H9 (cell line): ENCODE measurements around the gene SERPINE3. TPM values are rescaled to one million over a fixed set of nuclear protein-coding genes. Genes with fewer than 3 reads are reported as not detected.
A peak's percentile ranks its signal among the peaks of the same experiment; 100 is the strongest.

Experiments used
- DNase-seq: peaks from one replicate; pipeline ENCODE4 v3.0.0-alpha.2; 2017
- H2AFZ ChIP-seq: one replicate; pipeline ENCODE4 v1.6.1; 2013; ENCODE audit warnings: mild to moderate bottlenecking, low read length, control low read depth, moderate library complexity
- H2AK5ac ChIP-seq: 2 replicates; pipeline ENCODE4 v1.6.1; 2013; ENCODE audit warnings: low read length, control low read depth, mixed read lengths; ENCODE audit not compliant: insufficient read length
- H2BK120ac ChIP-seq: one replicate; pipeline ENCODE4 v1.6.1; 2013; ENCODE audit warnings: low read depth, mild to moderate bottlenecking, low read length, control low read depth, inconsistent platforms; ENCODE audit not compliant: poor library complexity, severe bottlenecking
- H2BK12ac ChIP-seq: 2 replicates; pipeline ENCODE4 v1.6.1; 2013; ENCODE audit warnings: low read length, control low read depth, mixed read lengths, low read depth; ENCODE audit not compliant: insufficient read length
- H2BK15ac ChIP-seq: 2 replicates; pipeline ENCODE4 v1.6.1; 2013; ENCODE audit warnings: low read depth, low read length, control low read depth
- H2BK20ac ChIP-seq: one replicate; pipeline ENCODE4 v1.6.1; 2013; ENCODE audit warnings: low read depth, mild to moderate bottlenecking, low read length, control low read depth, inconsistent platforms; ENCODE audit not compliant: poor library complexity, severe bottlenecking
- H2BK5ac ChIP-seq: 2 replicates; pipeline ENCODE4 v1.6.1; 2013; ENCODE audit warnings: low read length, control low read depth, mixed read lengths; ENCODE audit not compliant: insufficient read length
- H3K14ac ChIP-seq: 2 replicates; pipeline ENCODE4 v1.6.1; 2013; ENCODE audit warnings: low read length, control low read depth; ENCODE audit not compliant: insufficient read depth
- H3K18ac ChIP-seq: 2 replicates; pipeline ENCODE4 v1.6.1; 2013; ENCODE audit warnings: low read depth, mild to moderate bottlenecking, mixed read lengths, low read length, control low read depth; ENCODE audit not compliant: insufficient read length
- H3K23ac ChIP-seq: 2 replicates; pipeline ENCODE4 v1.6.1; 2013; ENCODE audit warnings: low read length, control low read depth, mixed read lengths, low read depth; ENCODE audit not compliant: insufficient read length
- H3K23me2 ChIP-seq: 2 replicates; pipeline ENCODE4 v1.6.1; 2013; ENCODE audit warnings: low read depth, mild to moderate bottlenecking, mixed read lengths, low read length, control low read depth; ENCODE audit not compliant: insufficient read length, poor library complexity, severe bottlenecking
- H3K27ac ChIP-seq: 2 replicates; pipeline ENCODE4 v1.5.1; 2013; ENCODE audit warnings: low read length, control low read depth, mixed read lengths, low read depth; ENCODE audit not compliant: insufficient read length
- H3K27me3 ChIP-seq: 2 replicates; pipeline ENCODE4 v1.6.1; 2013; ENCODE audit warnings: low read length, control low read depth, inconsistent platforms; ENCODE audit not compliant: insufficient read depth
- H3K4ac ChIP-seq: 2 replicates; pipeline ENCODE4 v1.6.1; 2013; ENCODE audit warnings: low read depth, mild to moderate bottlenecking, control low read depth, inconsistent platforms, low read length, moderate library complexity
- H3K4me1 ChIP-seq: 2 replicates; pipeline ENCODE4 v1.6.1; 2013; ENCODE audit warnings: low read length, control low read depth, inconsistent platforms; ENCODE audit not compliant: insufficient read depth
- H3K4me2 ChIP-seq: 2 replicates; pipeline ENCODE4 v1.6.1; 2013; ENCODE audit warnings: low read length, control low read depth, mixed read lengths; ENCODE audit not compliant: insufficient read length, insufficient read depth
- H3K56ac ChIP-seq: 2 replicates; pipeline ENCODE4 v1.6.1; 2013; ENCODE audit warnings: low read depth, mild to moderate bottlenecking, mixed read lengths, low read length, control low read depth; ENCODE audit not compliant: insufficient read length
- H3K79me1 ChIP-seq: 2 replicates; pipeline ENCODE4 v1.6.1; 2013; ENCODE audit warnings: low read depth, mild to moderate bottlenecking, moderate library complexity, low read length, control low read depth, inconsistent platforms; ENCODE audit not compliant: insufficient read depth, poor library complexity, severe bottlenecking
- H3K79me2 ChIP-seq: 2 replicates; pipeline ENCODE4 v1.6.1; 2013; ENCODE audit warnings: low read length, control low read depth, inconsistent platforms; ENCODE audit not compliant: insufficient read depth
- H3K9ac ChIP-seq: 2 replicates; pipeline ENCODE4 v1.6.1; 2013; ENCODE audit warnings: low read length, control low read depth, mixed read lengths; ENCODE audit not compliant: insufficient read length; ENCODE audit errors: extremely low read depth
- H3K9me3 ChIP-seq: one replicate; pipeline ENCODE4 v1.6.1; 2013; ENCODE audit warnings: low read depth, low read length, inconsistent platforms; ENCODE audit not compliant: control insufficient read depth
- H3T11ph ChIP-seq: one replicate; pipeline ENCODE4 v1.6.1; 2013; ENCODE audit warnings: mild to moderate bottlenecking, low read length, control low read depth, inconsistent platforms
- H4K20me1 ChIP-seq: one replicate; pipeline ENCODE4 v1.6.1; 2013; ENCODE audit not compliant: control insufficient read depth, insufficient read length, insufficient read depth
- H4K5ac ChIP-seq: 2 replicates; pipeline ENCODE4 v1.6.1; 2013; ENCODE audit warnings: low read depth, mild to moderate bottlenecking, mixed read lengths, low read length, control low read depth; ENCODE audit not compliant: insufficient read length
- H4K8ac ChIP-seq: replicated peaks from 2 replicates; pipeline ENCODE4 v1.6.1; 2013; ENCODE audit warnings: low read length, control low read depth, mixed read lengths, low read depth; ENCODE audit not compliant: insufficient read length
- H4K91ac ChIP-seq: 2 replicates; pipeline ENCODE4 v1.6.1; 2013; ENCODE audit warnings: low read depth, mild to moderate bottlenecking, moderate library complexity, mixed read lengths, low read length, control low read depth; ENCODE audit not compliant: insufficient read length
- H3K27ac Mint-ChIP-seq, 3 experiments: 2 replicates in 2 of 3; 3 replicates in 1 of 3; pipeline ENCODE4 v1.8.0; 2020 to 2021; ENCODE audit warnings: mixed read lengths in 3 of 3, mild to moderate bottlenecking in 1 of 3, moderate library complexity in 1 of 3
- H3K27me3 Mint-ChIP-seq: 2 replicates; pipeline ENCODE4 v1.8.0; 2021; ENCODE audit warnings: low read depth, mild to moderate bottlenecking, moderate library complexity, mixed read lengths
- H3K36me3 Mint-ChIP-seq, 3 experiments: 2 replicates in 2 of 3; 3 replicates in 1 of 3; pipeline ENCODE4 v1.8.0; 2020 to 2021; ENCODE audit warnings: low read depth in 3 of 3, mixed read lengths in 3 of 3; ENCODE audit not compliant: insufficient read depth in 1 of 3
- H3K4me1 Mint-ChIP-seq, 2 experiments: 2 replicates each; pipeline ENCODE4 v1.8.0; 2020; ENCODE audit warnings: mixed read lengths in 2 of 2
- H3K4me3 Mint-ChIP-seq, 2 experiments: 2 replicates in 1 of 2; 3 replicates in 1 of 2; pipeline ENCODE4 v1.8.0; 2020 to 2021; ENCODE audit warnings: mild to moderate bottlenecking in 2 of 2, mixed read lengths in 2 of 2, moderate library complexity in 1 of 2
- H3K9me3 Mint-ChIP-seq, 2 experiments: 2 replicates in 1 of 2; 3 replicates in 1 of 2; pipeline ENCODE4 v1.8.0; 2020; ENCODE audit warnings: mild to moderate bottlenecking in 2 of 2, mixed read lengths in 2 of 2, moderate library complexity in 1 of 2
- CTCF ChIP-seq: fragments of 200-600 bp; sonication (generic); conservative IDR thresholded peaks from 3 replicates; pipeline ENCODE4 v1.8.0; 2021; ENCODE audit warnings: antibody characterized with exemption, mild to moderate bottlenecking
- total RNA-seq: library from RNA; stranded (reverse); gene quantifications from 2 replicates; pipeline ENCODE4 v1.2.1, GENCODE V29; 2021

The SERPINE3 gene
- total RNA-seq, 1 experiment from 2014 or later = not detected

DNA sequence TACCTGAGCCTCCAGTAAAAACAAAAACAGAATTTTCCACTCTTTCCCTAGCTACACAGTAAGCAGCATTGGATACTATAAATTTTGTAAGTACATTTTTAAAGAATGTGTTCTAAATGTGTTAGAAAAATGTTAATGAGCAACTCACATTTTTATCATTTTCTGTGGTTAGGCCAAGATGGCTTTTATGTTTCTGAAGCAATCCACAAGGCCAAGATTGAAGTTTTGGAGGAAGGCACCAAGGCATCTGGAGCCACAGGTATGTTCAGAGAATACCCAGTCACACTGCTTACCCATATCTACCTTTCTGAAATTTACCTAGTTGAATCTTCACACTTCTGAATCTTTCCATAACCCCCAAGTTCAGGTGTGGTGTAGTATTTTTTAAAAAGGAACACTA lies 21.6 kb downstream of the SERPINE3 start:
- H3K27ac Mint-ChIP-seq = peak overlapping the region in 1 of 3 experiments; percentile 76; a peak in 2 of 7 replicates
- Histone ChIP-seq H2BK15ac (no peak overlapping the region), H3K79me2 (no peaks in the 10 kb centered on the region)

More for the DNA sequence above, 21.6 kb downstream of the SERPINE3 start:
- Histone ChIP-seq H2BK20ac (no peak overlapping the region), H3K56ac (no peak overlapping the region), H3K9me3 (no peaks in the 10 kb centered on the region), H2BK120ac (no peak overlapping the region), H3K9ac (no peak overlapping the region), H4K20me1 (no peaks in the 10 kb centered on the region), H4K5ac (no peak overlapping the region), H2BK12ac (no peak overlapping the region), H2AK5ac (no peak overlapping the region), H3K79me1 (no peaks in the 10 kb centered on the region), H3K23me2 (no peaks in the 10 kb centered on the region), H3K4me1 (no peaks in the 10 kb centered on the region; the same call in 1 of the 2 replicates), H4K8ac (no peak overlapping the region), H2BK5ac (no peak overlapping the region), H3K27ac (no peak overlapping the region), H3K23ac (no peak overlapping the region), H3K4me2 (no peak overlapping the region), H3T11ph (no peak overlapping the region), H3K4ac (no peak overlapping the region), H2AFZ (no peak overlapping the region), H3K18ac (no peak overlapping the region), H3K14ac (no peak overlapping the region), H4K91ac (no peak overlapping the region), H3K27me3 (no peaks in the 10 kb centered on the region)
- no peak for DNase-seq
- Mint-ChIP-seq H3K36me3 (peaks cover 0 to 33% (median 23%) of the 10 kb centered on the region in 3 experiments; a peak in 5 of 7 replicates), H3K27me3 (no peaks in the 10 kb centered on the region), H3K4me3 (no peak overlapping the region), H3K4me1 (peaks cover 11 to 33% of the 10 kb centered on the region in 2 experiments), H3K9me3 (no peaks in the 10 kb centered on the region)
- TF ChIP-seq CTCF = no peak
